ENCODE results near the gene HSPA12B. TPM values are rescaled to one million over a fixed set of nuclear protein-coding genes. Genes with fewer than 3 reads are reported as not detected.
"Not testable (repeated sequence)": the region's sequence is repeated elsewhere in the genome, so short reads cannot be mapped to it uniquely, and the experiment has no call there.

HSPA12B gene
- total and polyA plus RNA-seq, 2 donors, result 1.5 to 2.3 TPM

- Histone ChIP-seq H3K9me3 (ENCODE audit: control insufficient read depth in 2 of 2, insufficient read depth in 1 of 2, low read length in 1 of 2) (no peaks in the 10 kb centered on the region), H3K4me1 (ENCODE audit: control insufficient read depth in 2 of 2, insufficient read depth in 2 of 2, low read length in 2 of 2) (peaks cover 14 to 16% of the 10 kb centered on the region in 2 donors), H3K27me3 (ENCODE audit: control insufficient read depth in 2 of 2, insufficient read depth in 1 of 2, low read length in 1 of 2) (peaks cover 6 to 12% of the 10 kb centered on the region in 2 donors), H3K4me3 (ENCODE audit: low read length in 2 of 2) (peak overlapping the region; percentile 34 to 82), H3K36me3 (ENCODE audit: control insufficient read depth in 2 of 2, insufficient read depth in 2 of 2, low read length in 1 of 2) (peaks cover 0 to 6% of the 10 kb centered on the region in 2 donors), H3K27ac (ENCODE audit: low read depth in 1 of 2, low read length in 1 of 2) (no peak overlapping the region)
- 80% methylated on average over 79 of the region's 79 CpGs for WGBS
- DNase-seq (ENCODE audit: low read depth in 6 of 9, low spot score in 9 of 9), result no peak
Measured at GRCh38 chr20:3785240-3786125, 53.0 kb downstream of the HSPA12B start.

GRCh38 chr20:3786126-3786484 lies 53.6 kb downstream of the HSPA12B start:
- H3K4me3 ChIP-seq (ENCODE audit: low read length in 2 of 2), result peak overlapping the region; percentile 34 to 82
- H3K9me3 ChIP-seq (ENCODE audit: control insufficient read depth in 2 of 2, insufficient read depth in 1 of 2, low read length in 1 of 2), result no peaks in the 10 kb centered on the region
- peak in 2 of 9 donors; percentile 48 to 63 for DNase-seq (ENCODE audit: low read depth in 6 of 9, low spot score in 9 of 9)
- peaks cover 11 to 12% of the 10 kb centered on the region in 2 donors for H3K4me1 ChIP-seq (ENCODE audit: control insufficient read depth in 2 of 2, insufficient read depth in 2 of 2, low read length in 2 of 2)
- WGBS, result 7% methylated on average over 35 of the region's 35 CpGs
- peaks cover 0 to 6% of the 10 kb centered on the region in 2 donors for H3K36me3 ChIP-seq (ENCODE audit: control insufficient read depth in 2 of 2, insufficient read depth in 2 of 2, low read length in 1 of 2)
- peaks cover under 1 to 5% of the 10 kb centered on the region in 2 donors for H3K27me3 ChIP-seq (ENCODE audit: control insufficient read depth in 2 of 2, insufficient read depth in 1 of 2, low read length in 1 of 2)
- peak overlapping the region in 1 of 2 donors; percentile 70 for H3K27ac ChIP-seq (ENCODE audit: low read depth in 1 of 2, low read length in 1 of 2)

- peak within 1 kb of the TSS in 1 of 2 donors; percentile 70 for H3K27ac ChIP-seq (ENCODE audit: low read depth in 1 of 2, low read length in 1 of 2)
- peak in 8 of 9 donors; percentile 33 to 92 (median 77) for DNase-seq (ENCODE audit: low read depth in 6 of 9, low spot score in 9 of 9)
- H3K9me3 ChIP-seq (ENCODE audit: control insufficient read depth in 2 of 2, insufficient read depth in 1 of 2, low read length in 1 of 2), result no peaks in the 10 kb centered on the region
- H3K4me3 ChIP-seq (ENCODE audit: low read length in 2 of 2), result peak within 1 kb of the TSS; percentile 63 to 82
- peaks cover 7 to 8% of the 10 kb centered on the region in 2 donors for H3K4me1 ChIP-seq (ENCODE audit: control insufficient read depth in 2 of 2, insufficient read depth in 2 of 2, low read length in 2 of 2)
- H3K36me3 ChIP-seq (ENCODE audit: control insufficient read depth in 2 of 2, insufficient read depth in 2 of 2, low read length in 1 of 2), result peaks cover 0 to 6% of the 10 kb centered on the region in 2 donors
- WGBS, result 3% methylated on average over 70 of the region's 70 CpGs
- H3K27me3 ChIP-seq (ENCODE audit: control insufficient read depth in 2 of 2, insufficient read depth in 1 of 2, low read length in 1 of 2), result no peaks in the 10 kb centered on the region
Measured at GRCh38 chr20:3786665-3787323, 54.3 kb downstream of the HSPA12B start, which contains the start of gene CENPB. TSS of gene CENPB (minus strand) at chr20:3786740. CDS start at chr20:3786483, 257 bp downstream.

DNA sequence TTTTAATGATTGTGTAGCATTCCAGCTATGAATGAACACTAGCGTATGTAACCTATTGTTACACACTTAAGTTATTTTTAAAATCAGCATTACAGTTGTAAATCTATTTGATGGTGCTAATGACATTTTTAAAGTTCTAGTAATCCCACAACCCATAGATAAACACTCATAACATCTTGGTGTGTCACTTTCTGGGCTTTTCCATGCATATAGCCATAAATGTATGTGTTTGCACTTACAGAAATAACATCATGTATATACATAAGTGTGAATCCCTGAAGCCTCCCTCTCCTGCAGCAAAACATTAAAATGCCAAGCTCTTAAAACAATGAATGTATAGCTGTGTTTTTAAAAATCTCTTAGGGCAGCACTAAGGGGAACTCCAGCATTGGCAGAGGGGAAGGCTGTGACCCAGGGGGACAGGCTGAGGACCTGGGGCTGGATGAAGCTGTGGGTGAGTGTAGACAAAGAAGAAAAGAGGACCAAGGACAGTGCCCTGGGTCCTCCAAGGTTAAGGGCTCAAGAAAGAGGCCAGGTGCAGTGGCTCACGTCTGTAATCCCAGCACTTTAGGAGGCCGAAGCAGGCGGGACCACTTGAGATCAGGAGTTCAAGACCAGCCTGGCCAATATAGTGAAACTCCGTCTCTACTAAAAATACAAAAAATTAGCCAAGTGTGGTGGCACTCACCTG lies 55.0 kb downstream of the HSPA12B start:
- 90% methylated on average over 5 of the region's 5 CpGs for WGBS
- H3K36me3 ChIP-seq (ENCODE audit: control insufficient read depth in 2 of 2, insufficient read depth in 2 of 2, low read length in 1 of 2), result peaks cover 0 to 6% of the 10 kb centered on the region in 2 donors
- peaks cover 7 to 8% of the 10 kb centered on the region in 2 donors for H3K4me1 ChIP-seq (ENCODE audit: control insufficient read depth in 2 of 2, insufficient read depth in 2 of 2, low read length in 2 of 2)
- no peaks in the 10 kb centered on the region for H3K9me3 ChIP-seq (ENCODE audit: control insufficient read depth in 2 of 2, insufficient read depth in 1 of 2, low read length in 1 of 2)
- H3K4me3 ChIP-seq (ENCODE audit: low read length in 2 of 2), result peak overlapping the region; percentile 63 to 82
- no peak overlapping the region for H3K27ac ChIP-seq (ENCODE audit: low read depth in 1 of 2, low read length in 1 of 2)
- H3K27me3 ChIP-seq (ENCODE audit: control insufficient read depth in 2 of 2, insufficient read depth in 1 of 2, low read length in 1 of 2), result no peaks in the 10 kb centered on the region
- no peak for DNase-seq (ENCODE audit: low read depth in 6 of 9, low spot score in 9 of 9)

DNA sequence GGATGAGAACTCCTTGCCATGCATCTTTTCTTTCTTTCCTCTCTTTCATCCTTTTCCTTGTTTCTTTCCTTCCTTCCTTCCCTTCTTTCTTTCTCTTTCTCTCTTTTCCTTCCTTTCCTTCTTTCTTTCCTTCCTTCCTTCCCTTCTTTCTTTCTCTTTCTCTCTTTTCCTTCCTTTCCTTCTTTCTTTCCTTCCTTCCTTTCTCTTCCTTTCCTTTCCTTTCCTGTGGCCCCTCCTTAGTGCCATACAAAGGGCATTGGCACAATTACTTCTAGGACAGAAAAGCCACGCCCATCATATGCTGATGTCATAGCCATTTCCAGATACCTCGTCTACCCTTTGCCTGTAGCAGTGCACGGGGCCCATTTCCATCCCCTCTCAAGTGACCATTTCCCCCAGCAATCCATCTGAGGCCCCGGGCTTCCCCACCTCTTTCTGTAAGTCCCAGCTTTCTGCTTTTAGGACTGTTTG lies 56.2 kb downstream of the HSPA12B start:
- Histone ChIP-seq H3K4me3 (ENCODE audit: low read length in 2 of 2) (no peak overlapping the region), H3K27ac (ENCODE audit: low read depth in 1 of 2, low read length in 1 of 2) (no peak overlapping the region), H3K4me1 (ENCODE audit: control insufficient read depth in 2 of 2, insufficient read depth in 2 of 2, low read length in 2 of 2) (peaks cover 7 to 8% of the 10 kb centered on the region in 2 donors), H3K27me3 (ENCODE audit: control insufficient read depth in 2 of 2, insufficient read depth in 1 of 2, low read length in 1 of 2) (no peaks in the 10 kb centered on the region), H3K36me3 (ENCODE audit: control insufficient read depth in 2 of 2, insufficient read depth in 2 of 2, low read length in 1 of 2) (peaks cover 0 to 6% of the 10 kb centered on the region in 2 donors), H3K9me3 (ENCODE audit: control insufficient read depth in 2 of 2, insufficient read depth in 1 of 2, low read length in 1 of 2) (no peaks in the 10 kb centered on the region)
- WGBS, result 90% methylated on average over 4 of the region's 4 CpGs
- DNase-seq (ENCODE audit: low read depth in 6 of 9, low spot score in 9 of 9), result no peak

DNA sequence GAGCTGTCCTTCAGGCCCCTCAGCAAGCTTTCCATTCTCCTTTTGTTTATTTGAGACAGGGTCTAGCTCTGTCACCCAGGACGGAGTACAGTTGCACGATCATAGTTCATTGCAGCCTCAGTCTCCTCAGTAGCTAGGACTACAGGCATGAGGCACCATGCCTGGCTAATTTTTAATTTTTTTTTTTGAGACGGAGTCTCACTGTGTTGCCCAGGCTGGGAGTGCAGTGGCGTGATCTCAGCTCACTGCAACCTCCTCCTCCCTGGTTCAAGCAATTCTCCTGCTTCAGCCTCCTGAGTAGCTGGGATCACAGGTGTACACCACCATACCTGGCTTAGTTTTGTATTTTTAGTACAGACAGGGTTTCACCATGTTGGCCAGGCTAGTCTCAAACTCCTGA lies 56.7 kb downstream of the HSPA12B start:
- not testable (repeated sequence) for H3K27me3 ChIP-seq (ENCODE audit: control insufficient read depth in 2 of 2, insufficient read depth in 1 of 2, low read length in 1 of 2); DNase-seq (ENCODE audit: low read depth in 6 of 9, low spot score in 9 of 9); H3K36me3 ChIP-seq (ENCODE audit: control insufficient read depth in 2 of 2, insufficient read depth in 2 of 2, low read length in 1 of 2); H3K27ac ChIP-seq (ENCODE audit: low read depth in 1 of 2, low read length in 1 of 2); H3K4me1 ChIP-seq (ENCODE audit: control insufficient read depth in 2 of 2, insufficient read depth in 2 of 2, low read length in 2 of 2); H3K9me3 ChIP-seq (ENCODE audit: control insufficient read depth in 2 of 2, insufficient read depth in 1 of 2, low read length in 1 of 2); H3K4me3 ChIP-seq (ENCODE audit: low read length in 2 of 2)
- WGBS, result over 99% methylated on average over 4 of the region's 4 CpGs

DNA sequence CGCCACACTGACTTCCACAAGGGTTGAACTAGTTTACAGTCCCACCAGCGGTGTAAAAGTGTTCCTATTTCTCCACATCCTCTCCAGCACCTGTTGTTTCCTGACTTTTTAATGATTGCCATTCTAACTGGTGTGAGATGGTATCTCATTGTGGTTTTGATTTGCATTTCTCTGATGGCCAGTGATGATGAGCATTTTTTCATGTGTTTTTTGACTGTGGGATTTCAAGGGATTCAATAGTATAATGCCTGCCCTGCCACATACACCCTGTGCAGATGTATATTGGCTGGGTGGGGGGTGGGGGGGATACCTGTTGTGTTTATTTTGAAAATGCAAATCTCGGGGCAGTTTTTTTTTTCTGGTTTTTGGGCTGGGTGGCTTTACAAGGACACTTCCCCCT lies 61.7 kb downstream of the HSPA12B start:
- not testable (repeated sequence) for DNase-seq (ENCODE audit: low read depth in 6 of 9, low spot score in 9 of 9); H3K36me3 ChIP-seq (ENCODE audit: control insufficient read depth in 2 of 2, insufficient read depth in 2 of 2, low read length in 1 of 2); H3K9me3 ChIP-seq (ENCODE audit: control insufficient read depth in 2 of 2, insufficient read depth in 1 of 2, low read length in 1 of 2); H3K27me3 ChIP-seq (ENCODE audit: control insufficient read depth in 2 of 2, insufficient read depth in 1 of 2, low read length in 1 of 2); H3K4me3 ChIP-seq (ENCODE audit: low read length in 2 of 2); H3K27ac ChIP-seq (ENCODE audit: low read depth in 1 of 2, low read length in 1 of 2)
- WGBS, result 98% methylated on average over 1 of the region's 3 CpGs
- H3K4me1 ChIP-seq (ENCODE audit: control insufficient read depth in 2 of 2, insufficient read depth in 2 of 2, low read length in 2 of 2), result peaks cover 27 to 35% of the 10 kb centered on the region in 2 donors

DNA sequence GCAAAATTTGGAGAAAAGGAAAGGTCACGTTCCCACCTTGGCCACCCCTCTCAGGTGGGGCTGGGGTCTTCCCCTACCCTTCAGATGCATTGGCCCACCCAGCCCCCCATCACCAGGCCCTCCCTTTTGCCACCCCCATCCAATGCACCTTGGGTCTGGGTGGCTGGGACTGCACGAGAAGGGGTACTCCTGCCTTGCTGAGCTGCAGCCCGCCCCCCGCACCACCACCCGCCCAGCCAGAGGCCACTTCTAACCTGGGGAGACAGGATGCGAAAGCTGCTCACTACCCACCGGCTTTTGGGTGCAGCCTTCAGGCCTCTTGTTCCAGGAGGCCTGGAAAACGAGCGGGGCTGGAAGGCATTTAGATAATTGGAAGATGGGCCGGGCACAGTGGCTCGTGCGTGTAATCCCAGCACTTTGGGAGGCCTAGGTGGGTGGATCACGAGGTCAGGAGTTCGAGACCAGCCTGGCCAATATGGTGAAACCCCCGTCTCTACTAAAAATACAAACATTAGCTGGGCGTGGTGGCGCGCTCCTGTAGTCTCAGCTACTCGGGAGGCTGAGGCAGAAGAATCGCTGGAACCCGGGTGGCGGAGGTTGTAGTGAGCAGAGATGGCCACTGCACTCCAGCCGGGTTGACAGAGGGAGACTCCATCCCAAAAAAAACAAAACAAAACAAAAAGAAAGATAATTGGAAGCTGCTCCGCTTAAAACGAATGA lies 62.4 kb downstream of the HSPA12B start:
- Histone ChIP-seq H3K36me3 (ENCODE audit: control insufficient read depth in 2 of 2, insufficient read depth in 2 of 2, low read length in 1 of 2) (peaks cover 3 to 10% of the 10 kb centered on the region in 2 donors), H3K4me1 (ENCODE audit: control insufficient read depth in 2 of 2, insufficient read depth in 2 of 2, low read length in 2 of 2) (peaks cover 34 to 42% of the 10 kb centered on the region in 2 donors), H3K27me3 (ENCODE audit: control insufficient read depth in 2 of 2, insufficient read depth in 1 of 2, low read length in 1 of 2) (no peaks in the 10 kb centered on the region), H3K27ac (ENCODE audit: low read depth in 1 of 2, low read length in 1 of 2) (no peak overlapping the region), H3K4me3 (ENCODE audit: low read length in 2 of 2) (peak overlapping the region; percentile 59 to 83), H3K9me3 (ENCODE audit: control insufficient read depth in 2 of 2, insufficient read depth in 1 of 2, low read length in 1 of 2) (no peaks in the 10 kb centered on the region)
- WGBS, result 94% methylated on average over 25 of the region's 25 CpGs
- DNase-seq (ENCODE audit: low read depth in 6 of 9, low spot score in 9 of 9), result no peak

Measured in thymus (tissue), 11 donors.